Gastroesophageal sphincter (tissue), 4 donors: Measurements from ENCODE around the gene PRRG2. TPM values are rescaled to one million over a fixed set of nuclear protein-coding genes. Genes with fewer than 3 reads are reported as not detected.

ENCODE experiments used
- ATAC-seq: fragments of 150-250 bp; one replicate; pipeline ENCODE4 v1.9.1; 2016; ENCODE audit warnings: mild to moderate bottlenecking, moderate library complexity
- H3K27ac ChIP-seq, 4 donors: fragments of 200-600 bp; sonication (generic) in 3 of 4; 1 replicate in 3 of 4; 2 replicates in 1 of 4; pipeline ENCODE4 v1.5.1; 2016 to 2019
- H3K27me3 ChIP-seq: fragments of 200-600 bp; sonication (generic); one replicate; pipeline ENCODE4 v1.5.1; 2019
- H3K36me3 ChIP-seq, 2 donors: fragments of 200-600 bp; sonication (generic); one replicate each; pipeline ENCODE4 v1.5.1; 2019; ENCODE audit warnings: control low read depth in 1 of 2
- H3K4me1 ChIP-seq, 3 donors: fragments of 200-600 bp; sonication (generic); 1 replicate in 2 of 3; 2 replicates in 1 of 3; pipeline ENCODE4 v1.5.1; 2016 to 2019; ENCODE audit warnings: control low read depth in 2 of 3
- H3K4me3 ChIP-seq, 2 donors: fragments of 200-600 bp; sonication (generic); one replicate each; pipeline ENCODE4 v1.5.1; 2019; ENCODE audit warnings: mild to moderate bottlenecking in 1 of 2, moderate library complexity in 1 of 2
- H3K9me3 ChIP-seq, 3 donors: fragments of 200-600 bp; sonication (generic); one replicate each; pipeline ENCODE4 v1.5.1; 2017 to 2019; ENCODE audit warnings: control low read depth in 2 of 3
- EP300 ChIP-seq: sonication (generic); formaldehyde crosslinking; IDR thresholded peaks from one replicate; pipeline ENCODE4 v1.6.1; 2017; ENCODE audit warnings: antibody characterized with exemption, mild to moderate bottlenecking
- POLR2A ChIP-seq, 2 donors: fragments of 450-650 bp; IDR thresholded peaks; one replicate each; pipeline ENCODE4 v1.6.1; 2017; ENCODE audit warnings: antibody characterized with exemption in 2 of 2, mild to moderate bottlenecking in 2 of 2, moderate library complexity in 1 of 2
- POLR2AphosphoS5 ChIP-seq: sonication (generic); formaldehyde crosslinking; IDR thresholded peaks from one replicate; pipeline ENCODE4 v1.6.1; 2017; ENCODE audit warnings: antibody characterized with exemption
- WGBS, 2 donors: methylation state at CpG; one replicate each; pipeline ENCODE4 v1.1.5; 2018; ENCODE audit warnings: low coverage in 1 of 2; 5-methylcytosine and 5-hydroxymethylcytosine counted together
- total RNA-seq, 4 donors: library from RNA; depleted of rRNA; stranded (reverse); fragments of >200 nt; gene quantifications; one replicate each; pipeline ENCODE4 v1.1.0, GENCODE V29; 2016
- TF ChIP-seq, protein P1 (sequence below), 4 experiments: fragments of 200-600 bp in 2 of 4; fragments of 450-650 bp in 2 of 4; sonication (generic) in 1 of 4; IDR thresholded peaks; one replicate each; pipeline ENCODE4 v1.5.1; 2017 to 2019; ENCODE audit warnings: antibody characterized with exemption in 4 of 4, mild to moderate bottlenecking in 2 of 4, moderate library complexity in 2 of 4

The PRRG2 gene
- total RNA-seq, 4 donors from 2014 or later: 1.0 to 1.1 TPM; not detected in 2

DNA sequence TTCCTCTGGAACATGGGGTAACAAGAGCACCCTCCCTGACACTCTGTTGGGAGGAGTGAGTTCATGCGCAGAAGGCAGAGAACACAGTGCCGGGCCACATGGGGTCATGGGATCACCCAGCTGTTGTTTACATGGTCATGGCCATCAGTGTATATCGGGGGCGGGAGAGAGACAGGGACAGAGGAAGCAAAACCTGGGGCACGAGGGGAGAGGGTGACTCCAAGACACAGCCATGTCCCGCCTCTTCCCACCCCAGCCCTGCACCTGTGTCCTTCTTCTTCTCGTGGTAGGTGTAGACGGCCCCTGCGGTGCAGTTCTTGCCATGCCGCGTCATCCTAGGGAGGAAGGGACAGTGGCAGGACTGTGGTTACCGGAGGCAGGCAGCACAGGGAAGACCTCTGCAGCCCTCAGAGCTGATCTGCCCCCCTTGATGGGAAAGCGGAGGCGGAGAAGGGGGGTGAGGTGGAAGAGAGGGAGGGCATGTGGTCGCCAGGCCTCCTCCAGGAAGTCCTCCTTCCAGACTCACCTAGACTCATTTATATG lies 20.7 kb upstream of the PRRG2 start:
- peaks cover 0 to 40% (median 5%) of the 10 kb centered on the region in 3 donors for H3K4me1 ChIP-seq
- no peaks in the 10 kb centered on the region for H3K27me3 ChIP-seq
- peak overlapping the region in 1 of 2 donors; percentile 2 for H3K4me3 ChIP-seq
- WGBS, 2 donors: 67% methylated on average over 1 of the region's 15 CpGs; no CpG with 5 or more reads in 1 of the 2 donors
- no peak for ATAC-seq
- TF ChIP-seq POLR2AphosphoS5: no peak
- TF ChIP-seq POLR2A (IDR thresholded peaks at IDR 0.05): no peak
- TF ChIP-seq EP300: no peak
- TF ChIP-seq, protein P1, sequence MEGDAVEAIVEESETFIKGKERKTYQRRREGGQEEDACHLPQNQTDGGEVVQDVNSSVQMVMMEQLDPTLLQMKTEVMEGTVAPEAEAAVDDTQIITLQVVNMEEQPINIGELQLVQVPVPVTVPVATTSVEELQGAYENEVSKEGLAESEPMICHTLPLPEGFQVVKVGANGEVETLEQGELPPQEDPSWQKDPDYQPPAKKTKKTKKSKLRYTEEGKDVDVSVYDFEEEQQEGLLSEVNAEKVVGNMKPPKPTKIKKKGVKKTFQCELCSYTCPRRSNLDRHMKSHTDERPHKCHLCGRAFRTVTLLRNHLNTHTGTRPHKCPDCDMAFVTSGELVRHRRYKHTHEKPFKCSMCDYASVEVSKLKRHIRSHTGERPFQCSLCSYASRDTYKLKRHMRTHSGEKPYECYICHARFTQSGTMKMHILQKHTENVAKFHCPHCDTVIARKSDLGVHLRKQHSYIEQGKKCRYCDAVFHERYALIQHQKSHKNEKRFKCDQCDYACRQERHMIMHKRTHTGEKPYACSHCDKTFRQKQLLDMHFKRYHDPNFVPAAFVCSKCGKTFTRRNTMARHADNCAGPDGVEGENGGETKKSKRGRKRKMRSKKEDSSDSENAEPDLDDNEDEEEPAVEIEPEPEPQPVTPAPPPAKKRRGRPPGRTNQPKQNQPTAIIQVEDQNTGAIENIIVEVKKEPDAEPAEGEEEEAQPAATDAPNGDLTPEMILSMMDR (IDR thresholded peaks at IDR 0.05): no peak
- peak overlapping the region in 1 of 4 donors; percentile 40 for H3K27ac ChIP-seq
- peaks cover 0 to 58% of the 10 kb centered on the region in 2 donors for H3K36me3 ChIP-seq
- no peaks in the 10 kb centered on the region for H3K9me3 ChIP-seq

DNA sequence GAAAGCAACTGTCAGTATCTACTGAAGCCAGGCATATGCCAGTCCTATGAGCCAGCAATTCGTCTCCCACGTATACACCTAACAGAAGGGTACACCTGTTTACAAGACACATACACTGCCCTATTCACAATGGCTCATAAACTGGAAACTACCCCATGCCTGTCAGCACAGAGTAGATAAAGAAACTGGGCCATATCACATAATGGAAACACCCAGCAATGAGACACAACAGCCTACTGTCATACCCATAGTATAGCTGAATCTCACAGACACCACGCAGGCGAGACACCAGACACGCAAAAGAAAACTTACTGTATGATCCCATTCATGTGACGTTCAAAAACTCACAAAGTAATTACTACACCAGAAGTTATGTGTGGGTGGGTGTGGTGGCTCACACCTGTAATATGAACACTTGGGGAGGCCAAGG lies 16.5 kb upstream of the PRRG2 start:
- 82 to 88% methylated on average over 2 to 4 of the region's 6 CpGs for WGBS, 2 donors
- no peaks in the 10 kb centered on the region for H3K27me3 ChIP-seq
- no peak for ATAC-seq
- no peaks in the 10 kb centered on the region for H3K9me3 ChIP-seq
- no peak overlapping the region for H3K4me3 ChIP-seq
- peaks cover 0 to 17% of the 10 kb centered on the region in 2 donors for H3K36me3 ChIP-seq
- no peak overlapping the region for H3K27ac ChIP-seq
- TF ChIP-seq POLR2AphosphoS5 (no peak), EP300 (no peak), POLR2A (IDR thresholded peaks at IDR 0.05) (no peak)
- TF ChIP-seq, protein P1 (IDR thresholded peaks at IDR 0.05): no peak
- H3K4me1 ChIP-seq: peaks cover 0 to 39% (median 5%) of the 10 kb centered on the region in 3 donors

DNA sequence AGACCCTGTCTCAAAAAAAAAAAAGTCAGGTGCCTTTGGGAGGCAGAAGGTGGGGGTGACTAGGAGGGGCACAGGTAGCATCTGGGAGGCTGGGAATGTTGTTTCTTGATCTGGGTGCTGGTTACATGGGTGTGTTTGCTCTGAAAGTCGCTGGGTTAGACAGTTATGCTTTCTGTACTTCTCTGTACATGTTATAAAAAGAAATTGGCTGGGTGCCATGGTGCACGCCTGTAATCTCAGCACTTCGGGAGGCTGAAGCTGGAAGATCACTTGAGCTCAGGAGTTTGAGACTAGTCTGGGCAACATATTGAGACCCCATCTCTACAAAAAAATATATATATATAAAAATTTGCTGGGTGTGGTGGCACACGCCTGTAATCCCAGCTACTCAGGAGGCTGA lies 15.9 kb upstream of the PRRG2 start:
- 33% methylated on average over 4 of the region's 4 CpGs; no CpG with 5 or more reads in 1 of the 2 donors for WGBS, 2 donors
- Histone ChIP-seq H3K4me1 (peaks cover under 1 to 39% (median 6%) of the 10 kb centered on the region in 3 donors), H3K4me3 (no peak overlapping the region), H3K36me3 (peaks cover 0 to 11% of the 10 kb centered on the region in 2 donors), H3K27me3 (no peaks in the 10 kb centered on the region), H3K9me3 (no peaks in the 10 kb centered on the region), H3K27ac (peak overlapping the region in 2 of 4 donors; percentile 25 to 40)
- TF ChIP-seq EP300 (no peak), POLR2A (IDR thresholded peaks at IDR 0.05) (no peak), POLR2AphosphoS5 (no peak)
- TF ChIP-seq, protein P1 (IDR thresholded peaks at IDR 0.05): no peak
- peak; percentile 51 for ATAC-seq

DNA sequence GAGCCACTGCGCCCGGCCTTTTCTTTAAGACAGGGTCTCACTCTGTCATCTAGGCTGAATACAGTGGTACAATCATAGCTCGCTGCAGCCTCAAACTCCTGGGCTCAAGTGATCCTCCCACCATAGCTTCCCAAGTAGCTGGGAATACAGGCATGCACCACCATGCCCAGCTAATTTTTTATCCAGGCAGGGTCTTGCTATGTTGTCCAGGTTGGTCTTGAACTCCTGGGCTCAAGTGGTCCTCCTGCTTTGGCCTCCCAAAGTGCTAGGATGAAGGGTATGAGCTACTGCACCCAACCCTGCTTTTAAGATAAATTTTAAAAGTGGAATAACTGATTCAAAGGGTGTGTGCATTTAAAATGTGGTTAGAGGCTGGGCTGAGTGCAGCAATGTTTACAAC lies 14.8 kb upstream of the PRRG2 start:
- H3K4me1 ChIP-seq: peaks cover 4 to 41% (median 15%) of the 10 kb centered on the region in 3 donors
- no peak overlapping the region for H3K27ac ChIP-seq
- peaks cover 0 to 7% of the 10 kb centered on the region in 2 donors for H3K36me3 ChIP-seq
- no peak for ATAC-seq
- H3K9me3 ChIP-seq: no peaks in the 10 kb centered on the region
- TF ChIP-seq, protein P1 (IDR thresholded peaks at IDR 0.05): no peak
- TF ChIP-seq EP300 (no peak), POLR2AphosphoS5 (no peak)
- H3K4me3 ChIP-seq: no peak overlapping the region
- no peaks in the 10 kb centered on the region for H3K27me3 ChIP-seq
- no CpG with 5 or more reads among the region's 3 CpGs for WGBS, 2 donors

DNA sequence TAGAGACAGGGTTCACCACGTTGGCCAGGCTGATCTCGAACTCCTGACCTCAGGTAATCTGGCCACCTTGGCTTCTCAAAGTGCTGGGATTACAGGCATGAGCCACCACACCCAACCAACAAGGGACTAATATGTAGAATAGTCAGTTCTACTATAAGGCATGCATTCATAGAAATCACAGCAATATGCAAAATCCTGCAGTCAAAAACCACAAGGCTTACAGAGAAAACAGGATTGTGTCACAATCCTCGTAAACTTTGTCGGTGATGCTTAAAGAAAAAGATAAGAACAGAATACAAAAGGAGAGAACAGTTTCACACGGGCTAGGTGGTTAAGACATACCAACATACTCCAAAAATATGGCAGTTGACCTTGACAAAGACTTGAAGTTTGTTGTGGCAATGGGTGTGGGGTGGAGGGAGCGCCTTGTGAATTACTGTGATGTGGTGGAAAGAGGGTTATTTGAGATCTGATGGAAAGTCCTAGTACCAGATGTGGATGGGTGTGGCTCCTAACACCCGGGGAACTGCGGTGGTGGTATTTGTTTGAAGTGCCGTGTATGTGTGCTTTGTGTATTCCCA lies 13.2 kb upstream of the PRRG2 start:
- no peaks in the 10 kb centered on the region for H3K27me3 ChIP-seq
- H3K36me3 ChIP-seq: no peaks in the 10 kb centered on the region
- no peak for ATAC-seq
- 57 to 67% methylated on average over 8 to 9 of the region's 9 CpGs for WGBS, 2 donors
- TF ChIP-seq POLR2A (IDR thresholded peaks at IDR 0.05): no peak
- no peak for TF ChIP-seq POLR2AphosphoS5
- TF ChIP-seq EP300: no peak
- TF ChIP-seq, protein P1 (IDR thresholded peaks at IDR 0.05): no peak
- peaks cover 4 to 46% (median 15%) of the 10 kb centered on the region in 3 donors for H3K4me1 ChIP-seq
- H3K27ac ChIP-seq: no peak overlapping the region
- no peaks in the 10 kb centered on the region for H3K9me3 ChIP-seq
- no peak overlapping the region for H3K4me3 ChIP-seq
